Measurements from ENCODE around the gene PLCB4.
"Not testable (repeated sequence)": the region's sequence is repeated elsewhere in the genome, so short reads cannot be mapped to it uniquely, and the experiment has no call there.

PLCB4 gene

GRCh38 chr20:9367328-9367727, 298.4 kb downstream of the PLCB4 start:
- DNase-seq (ENCODE audit: low spot score), result no peak

- no peak for DNase-seq (ENCODE audit: low spot score)
Observed at GRCh38 chr20:9367746-9368145, 298.9 kb downstream of the PLCB4 start.

- DNase-seq (ENCODE audit: low spot score), result no peak
Observed at GRCh38 chr20:9368893-9369292, 300.0 kb downstream of the PLCB4 start.

- no peak for DNase-seq (ENCODE audit: low spot score)
Observed at GRCh38 chr20:9369557-9369956, 300.7 kb downstream of the PLCB4 start.

- DNase-seq (ENCODE audit: low spot score), result no peak
Observed at GRCh38 chr20:9374072-9374471, 305.2 kb downstream of the PLCB4 start.

GRCh38 chr20:9374480-9374879, 305.6 kb downstream of the PLCB4 start:
- no peak for DNase-seq (ENCODE audit: low spot score)

- no peak for DNase-seq (ENCODE audit: low spot score)
Observed at GRCh38 chr20:9375221-9375681, 306.4 kb downstream of the PLCB4 start.

- DNase-seq (ENCODE audit: low spot score), result no peak
Observed at GRCh38 chr20:9377007-9377406, 308.1 kb downstream of the PLCB4 start.

- DNase-seq (ENCODE audit: low spot score), result not testable (repeated sequence)
Observed at GRCh38 chr20:9385345-9386310, 316.7 kb downstream of the PLCB4 start.

GRCh38 chr20:9388160-9388812, 319.4 kb downstream of the PLCB4 start:
- DNase-seq (ENCODE audit: low spot score), result no peak

GRCh38 chr20:9388813-9389161, 319.9 kb downstream of the PLCB4 start:
- DNase-seq (ENCODE audit: low spot score), result no peak

GRCh38 chr20:9389346-9389745, 320.5 kb downstream of the PLCB4 start:
- no peak for DNase-seq (ENCODE audit: low spot score)

- DNase-seq (ENCODE audit: low spot score), result no peak
Observed at GRCh38 chr20:9390441-9390840, 321.6 kb downstream of the PLCB4 start.

GRCh38 chr20:9392892-9393857, 324.3 kb downstream of the PLCB4 start:
- DNase-seq (ENCODE audit: low spot score), result peak; percentile 89

GRCh38 chr20:9395971-9396370, 327.1 kb downstream of the PLCB4 start:
- no peak for DNase-seq (ENCODE audit: low spot score)

GRCh38 chr20:9397928-9398327, 329.0 kb downstream of the PLCB4 start:
- no peak for DNase-seq (ENCODE audit: low spot score)

GRCh38 chr20:9398882-9399281, 330.0 kb downstream of the PLCB4 start:
- DNase-seq (ENCODE audit: low spot score), result no peak

GRCh38 chr20:9399322-9399721, 330.4 kb downstream of the PLCB4 start:
- DNase-seq (ENCODE audit: low spot score), result no peak

- no peak for DNase-seq (ENCODE audit: low spot score)
Observed at GRCh38 chr20:9400171-9401025, 331.5 kb downstream of the PLCB4 start.

GRCh38 chr20:9401371-9401770, 332.5 kb downstream of the PLCB4 start:
- no peak for DNase-seq (ENCODE audit: low spot score)

GRCh38 chr20:9402141-9402540, 333.3 kb downstream of the PLCB4 start:
- DNase-seq (ENCODE audit: low spot score), result no peak
